ENCODE measurements around the gene PCED1B.

DNA sequence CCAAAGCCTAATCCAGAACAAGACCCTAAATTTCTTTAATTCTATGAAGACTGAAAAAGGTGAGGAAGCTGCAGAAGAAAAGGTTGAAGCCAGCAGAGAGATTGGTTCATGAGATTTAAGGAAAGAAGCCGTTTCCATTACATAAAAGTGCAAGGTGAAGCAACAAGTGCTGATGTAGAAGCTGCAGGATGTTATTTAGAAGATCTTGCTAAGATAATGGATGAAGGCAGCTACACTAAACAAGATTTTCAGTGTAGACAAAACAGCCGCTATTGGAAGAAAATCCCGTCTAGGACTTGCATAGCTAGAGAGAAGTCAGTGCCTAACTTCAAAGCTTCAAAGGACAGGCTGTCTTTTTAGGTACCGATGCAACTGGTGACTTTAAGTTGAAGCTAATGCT lies 65.8 kb downstream of the PCED1B start:
- no peak for TF ChIP-seq POLR2AphosphoS5 (IDR thresholded peaks at IDR 0.05; ENCODE audit: low read depth)
- TF ChIP-seq, protein P1, sequence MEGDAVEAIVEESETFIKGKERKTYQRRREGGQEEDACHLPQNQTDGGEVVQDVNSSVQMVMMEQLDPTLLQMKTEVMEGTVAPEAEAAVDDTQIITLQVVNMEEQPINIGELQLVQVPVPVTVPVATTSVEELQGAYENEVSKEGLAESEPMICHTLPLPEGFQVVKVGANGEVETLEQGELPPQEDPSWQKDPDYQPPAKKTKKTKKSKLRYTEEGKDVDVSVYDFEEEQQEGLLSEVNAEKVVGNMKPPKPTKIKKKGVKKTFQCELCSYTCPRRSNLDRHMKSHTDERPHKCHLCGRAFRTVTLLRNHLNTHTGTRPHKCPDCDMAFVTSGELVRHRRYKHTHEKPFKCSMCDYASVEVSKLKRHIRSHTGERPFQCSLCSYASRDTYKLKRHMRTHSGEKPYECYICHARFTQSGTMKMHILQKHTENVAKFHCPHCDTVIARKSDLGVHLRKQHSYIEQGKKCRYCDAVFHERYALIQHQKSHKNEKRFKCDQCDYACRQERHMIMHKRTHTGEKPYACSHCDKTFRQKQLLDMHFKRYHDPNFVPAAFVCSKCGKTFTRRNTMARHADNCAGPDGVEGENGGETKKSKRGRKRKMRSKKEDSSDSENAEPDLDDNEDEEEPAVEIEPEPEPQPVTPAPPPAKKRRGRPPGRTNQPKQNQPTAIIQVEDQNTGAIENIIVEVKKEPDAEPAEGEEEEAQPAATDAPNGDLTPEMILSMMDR (conservative IDR thresholded peaks at IDR 0.05; ENCODE audit: low read depth in 2 of 2) = no peak
- TF ChIP-seq EZH2 (IDR thresholded peaks at IDR 0.05; ENCODE audit: low read depth, unreplicated experiment) = no peak
- TF ChIP-seq EZH2phosphoT487 (IDR thresholded peaks at IDR 0.05; ENCODE audit: unreplicated experiment) = no peak

Measured in GM23338 (cell line).